ENCODE results near the gene NANOS3.

GRCh38 chr19:13861392-13861713, 15.6 kb upstream of the NANOS3 start:
- TF ChIP-seq FOXA1 (IDR thresholded peaks at IDR 0.05) (no peak), ELF4 (IDR thresholded peaks at IDR 0.05) (no peak), BHLHE40 (IDR thresholded peaks at IDR 0.05; ENCODE audit: borderline replicate concordance) (no peak), SP1 (IDR thresholded peaks at IDR 0.05) (no peak), FOXM1 (IDR thresholded peaks at IDR 0.05; ENCODE audit: borderline replicate concordance) (no peak), HDGF (IDR thresholded peaks at IDR 0.05; ENCODE audit: borderline replicate concordance) (no peak), CTBP1 (IDR thresholded peaks at IDR 0.05; ENCODE audit: borderline replicate concordance) (no peak), ARNT (IDR thresholded peaks at IDR 0.05) (no peak), SUZ12 (IDR thresholded peaks at IDR 0.05) (no peak), TARDBP (IDR thresholded peaks at IDR 0.05) (no peak), L3MBTL2 (conservative IDR thresholded peaks at IDR 0.05) (no peak), FOXK2 (IDR thresholded peaks at IDR 0.05) (no peak)
- TF ChIP-seq, protein P1, sequence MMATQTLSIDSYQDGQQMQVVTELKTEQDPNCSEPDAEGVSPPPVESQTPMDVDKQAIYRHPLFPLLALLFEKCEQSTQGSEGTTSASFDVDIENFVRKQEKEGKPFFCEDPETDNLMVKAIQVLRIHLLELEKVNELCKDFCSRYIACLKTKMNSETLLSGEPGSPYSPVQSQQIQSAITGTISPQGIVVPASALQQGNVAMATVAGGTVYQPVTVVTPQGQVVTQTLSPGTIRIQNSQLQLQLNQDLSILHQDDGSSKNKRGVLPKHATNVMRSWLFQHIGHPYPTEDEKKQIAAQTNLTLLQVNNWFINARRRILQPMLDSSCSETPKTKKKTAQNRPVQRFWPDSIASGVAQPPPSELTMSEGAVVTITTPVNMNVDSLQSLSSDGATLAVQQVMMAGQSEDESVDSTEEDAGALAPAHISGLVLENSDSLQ (IDR thresholded peaks at IDR 0.05): no peak

Data from HEK293T (cell line).